HG03066 (cell line): ENCODE results near the gene PTGS1.
"Not testable (repeated sequence)": the region's sequence is repeated elsewhere in the genome, so short reads cannot be mapped to it uniquely, and the experiment has no call there.

Experiments used
- ATAC-seq: cut with Tn5 transposase; IDR thresholded peaks from one replicate; pipeline ENCODE4 v1.9.1; 2021; ENCODE audit warnings: low read depth; ENCODE audit not compliant: unreplicated experiment

The PTGS1 gene

DNA sequence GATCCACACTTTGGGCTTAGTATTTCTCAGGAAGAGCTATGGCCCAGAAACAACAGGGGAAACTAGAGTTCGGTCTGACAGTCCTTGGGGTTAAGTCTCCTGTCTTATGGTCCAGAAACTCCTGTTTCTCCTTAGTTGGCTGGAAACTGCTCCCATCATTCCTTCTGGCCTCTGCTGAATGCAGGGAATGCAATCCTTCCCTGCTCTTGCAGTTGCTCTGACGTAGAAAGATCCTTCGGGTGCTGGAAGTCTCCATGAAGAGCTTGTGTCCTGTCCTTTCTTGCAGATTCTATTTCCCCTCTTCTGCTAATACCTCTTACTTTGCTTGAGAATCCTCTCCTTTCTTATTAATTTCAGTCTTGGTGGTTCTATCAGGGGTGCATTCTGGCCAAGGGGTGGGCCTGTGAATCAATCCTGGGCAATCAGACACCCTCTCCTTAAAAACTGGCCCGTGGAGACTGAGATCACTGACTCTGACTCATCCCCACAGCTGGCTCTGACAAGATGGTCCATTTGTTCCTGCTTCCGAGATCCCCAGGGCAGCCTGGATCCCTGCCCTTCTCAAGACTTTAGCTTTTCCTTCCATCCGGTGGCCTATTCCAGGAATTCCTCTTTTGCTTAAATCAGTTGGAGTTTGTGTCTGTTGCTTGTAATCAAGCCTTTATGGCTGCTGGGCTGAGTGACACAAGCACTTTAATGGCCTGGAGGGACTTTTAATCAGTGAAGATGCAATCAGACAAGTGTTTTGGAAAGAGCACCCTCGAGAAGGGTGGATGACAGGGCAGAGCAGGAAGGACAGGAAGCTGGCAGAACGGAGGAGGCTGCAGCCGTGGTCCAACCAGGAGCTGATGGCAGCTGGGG lies 23.7 kb downstream of the PTGS1 start:
- ATAC-seq: no peak

GRCh38 chr9:122396614-122397148 lies 25.9 kb downstream of the PTGS1 start:
- no peak for ATAC-seq

DNA sequence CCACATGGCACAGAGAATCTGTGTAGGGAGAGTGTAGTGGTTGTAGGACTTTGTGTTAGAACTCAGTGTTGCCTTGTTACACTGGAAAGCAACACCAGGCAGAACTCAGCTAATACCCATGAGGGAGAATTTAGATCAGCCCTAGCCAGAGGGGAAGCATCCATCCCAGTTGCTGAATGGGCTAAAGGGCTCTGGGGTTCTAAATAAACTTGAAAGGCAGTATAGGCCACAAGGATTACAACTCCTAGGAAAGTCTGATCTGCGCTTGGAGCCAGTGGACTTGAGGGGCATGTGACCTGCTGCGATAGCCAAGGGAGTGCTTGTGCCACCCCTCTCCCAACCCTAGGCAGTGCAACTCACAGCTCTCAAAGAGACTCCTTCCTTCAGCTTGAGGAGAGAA lies 26.9 kb downstream of the PTGS1 start:
- no peak for ATAC-seq

DNA sequence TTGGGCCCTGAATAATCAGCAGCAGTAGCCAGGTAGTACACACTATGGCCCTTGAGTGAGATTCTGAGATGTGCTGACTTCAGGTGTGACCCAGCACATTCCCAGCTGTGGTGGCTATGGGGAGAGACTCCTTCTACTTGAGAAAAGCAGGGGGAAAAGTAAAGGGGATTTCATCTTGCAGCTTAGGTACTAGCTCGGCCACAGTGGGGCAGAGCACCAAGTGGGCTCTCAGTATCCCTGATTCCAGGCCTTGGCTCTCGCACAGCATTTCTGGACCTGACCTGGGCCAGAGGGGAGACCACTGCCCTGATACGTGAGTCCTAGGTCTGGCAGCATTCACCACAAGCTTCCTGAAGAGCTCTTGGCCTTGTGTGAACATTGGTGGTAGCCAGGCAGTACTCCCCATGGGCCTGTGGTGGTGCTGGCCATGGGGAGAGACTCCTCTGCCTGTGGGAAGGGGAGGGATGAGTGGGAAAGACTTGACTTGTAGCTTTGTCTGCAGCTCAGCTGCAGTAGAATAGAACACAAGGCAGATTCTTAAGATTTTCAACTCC lies 27.6 kb downstream of the PTGS1 start:
- ATAC-seq: no peak

- ATAC-seq: no peak
Measured at GRCh38 chr9:122401896-122402295, 31.1 kb downstream of the PTGS1 start.

DNA sequence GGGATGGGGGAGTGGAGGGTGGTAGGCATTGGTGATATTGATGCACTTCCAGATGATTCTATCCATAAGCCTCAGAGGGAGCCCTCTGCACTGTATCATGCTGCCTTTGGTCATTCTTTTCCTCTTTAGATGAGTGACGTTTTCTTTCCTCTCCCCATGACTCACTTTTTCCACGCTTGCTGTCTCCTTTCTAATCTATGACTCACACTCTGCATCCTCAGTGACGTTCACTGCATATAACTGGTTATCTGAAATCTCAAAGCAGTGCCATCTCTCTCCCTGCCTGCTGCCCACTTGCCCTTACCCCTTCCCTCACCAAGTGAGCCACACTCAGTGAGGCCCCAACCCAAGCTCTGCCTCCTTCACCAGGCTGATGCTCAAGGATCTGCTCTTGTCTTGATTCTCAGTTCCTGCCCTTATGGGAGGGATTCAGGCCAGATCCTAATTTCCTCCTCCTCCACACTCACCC lies 31.6 kb downstream of the PTGS1 start:
- no peak for ATAC-seq

GRCh38 chr9:122402874-122403273 lies 32.0 kb downstream of the PTGS1 start:
- ATAC-seq: no peak

GRCh38 chr9:122403381-122404000 lies 32.7 kb downstream of the PTGS1 start:
- no peak for ATAC-seq

GRCh38 chr9:122405304-122406069 lies 34.7 kb downstream of the PTGS1 start:
- not testable (repeated sequence) for ATAC-seq

GRCh38 chr9:122406070-122406890 lies 35.5 kb downstream of the PTGS1 start:
- ATAC-seq: no peak

DNA sequence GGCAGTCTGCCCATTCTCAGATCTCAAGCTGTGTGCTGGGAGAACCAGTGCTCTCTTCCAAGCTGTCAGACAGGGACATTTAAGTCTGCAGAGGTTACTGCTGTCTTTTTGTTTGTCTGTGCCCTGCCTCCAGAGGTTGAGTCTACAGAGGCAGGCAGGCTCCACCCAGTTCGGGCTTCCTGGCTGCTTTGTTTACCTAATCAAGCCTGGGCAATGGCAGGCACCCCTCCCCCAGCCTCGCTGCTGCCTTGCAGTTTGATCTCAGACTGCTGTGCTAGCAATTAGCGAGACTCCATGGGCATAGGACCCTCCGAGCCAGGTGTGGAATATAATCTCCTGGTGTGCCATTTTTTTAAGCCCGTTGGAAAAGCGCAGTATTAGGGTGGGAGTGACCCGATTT lies 43.3 kb downstream of the PTGS1 start:
- not testable (repeated sequence) for ATAC-seq

GRCh38 chr9:122418016-122418415 lies 47.2 kb downstream of the PTGS1 start:
- ATAC-seq: no peak

- no peak for ATAC-seq
Measured at GRCh38 chr9:122420315-122420714, 49.5 kb downstream of the PTGS1 start.

- ATAC-seq: no peak
Measured at GRCh38 chr9:122425087-122425486, 54.3 kb downstream of the PTGS1 start.

DNA sequence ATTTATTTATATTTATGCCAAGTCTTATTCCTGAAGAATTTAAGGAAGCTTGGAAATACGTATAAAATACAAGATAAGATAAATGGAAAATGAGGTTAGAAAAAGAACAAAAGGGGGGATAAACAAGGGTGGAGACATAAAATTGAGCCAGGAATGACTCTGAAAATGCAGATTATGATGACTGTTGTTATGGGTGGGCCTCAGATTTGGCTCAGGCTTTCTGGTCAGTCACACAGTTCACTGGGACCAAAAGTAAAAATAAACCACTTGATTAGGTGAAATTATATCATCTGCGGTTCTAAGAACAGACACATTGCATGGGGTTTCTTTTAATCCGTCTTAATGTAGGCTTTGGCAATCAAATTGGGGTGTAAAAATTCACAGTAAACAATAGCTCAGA lies 55.9 kb downstream of the PTGS1 start:
- no peak for ATAC-seq

GRCh38 chr9:122442568-122442967 lies 71.7 kb downstream of the PTGS1 start:
- no peak for ATAC-seq

DNA sequence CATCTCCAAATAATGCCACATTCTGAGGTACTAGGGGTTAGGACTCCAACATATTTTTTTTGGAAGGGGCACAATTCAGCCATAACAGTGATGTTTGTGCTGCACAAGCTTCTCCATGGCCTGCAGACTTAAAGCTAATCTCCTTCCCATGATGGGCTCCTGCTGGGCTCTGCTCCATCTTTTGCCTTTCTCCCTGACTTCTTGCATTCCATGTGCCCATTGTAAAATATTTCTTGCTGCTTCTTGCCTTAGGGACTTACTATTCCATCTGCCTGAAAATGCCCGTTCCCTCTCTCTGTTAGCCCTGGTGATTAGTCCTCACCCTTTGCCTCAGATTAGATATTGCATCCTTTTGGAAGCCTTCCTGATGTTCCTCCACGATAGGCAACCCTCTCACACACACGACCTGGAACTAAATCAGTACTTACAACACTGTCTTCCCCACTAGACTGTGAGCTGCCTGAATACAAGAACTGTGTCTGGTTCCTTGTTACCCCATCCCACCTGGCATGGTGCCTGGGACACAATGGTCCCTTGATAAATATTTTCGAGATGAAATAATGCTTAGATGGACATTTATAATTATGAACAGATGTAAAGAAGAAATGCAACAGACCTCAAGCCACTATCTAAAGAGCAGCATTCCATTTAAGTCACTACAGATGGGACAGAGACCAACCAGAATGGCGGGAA lies 73.4 kb downstream of the PTGS1 start:
- ATAC-seq: no peak
